Upper lobe of left lung (tissue), 6 donors: Measurements from ENCODE around the gene TMED4. TPM values are rescaled to one million over a fixed set of nuclear protein-coding genes. Genes with fewer than 3 reads are reported as not detected.

Experiments
- ATAC-seq, 2 donors: fragments of 200-7000 bp; cut with Tn5 transposase; one replicate each; pipeline ENCODE4 v1.9.1; 2022; ENCODE audit warnings: mild to moderate bottlenecking in 2 of 2, moderate library complexity in 2 of 2; ENCODE audit not compliant: low FRiP score in 2 of 2
- DNase-seq, 2 donors: peaks; one replicate each; pipeline ENCODE4 v3.0.0-alpha.2; 2019 to 2020
- H3K27ac ChIP-seq, 4 donors: fragments of 200-600 bp; sonication (generic); one replicate each; pipeline ENCODE4 v1.5.1; 2016 to 2019
- H3K27me3 ChIP-seq, 4 donors: fragments of 200-600 bp; sonication (generic); one replicate each; pipeline ENCODE4 v1.5.1; 2017 to 2019
- H3K36me3 ChIP-seq, 4 donors: fragments of 200-600 bp; sonication (generic); one replicate each; pipeline ENCODE4 v1.5.1; 2016 to 2019
- H3K4me1 ChIP-seq, 4 donors: fragments of 200-600 bp; sonication (generic); one replicate each; pipeline ENCODE4 v1.5.1; 2018 to 2019
- H3K4me3 ChIP-seq, 4 donors: fragments of 200-600 bp; sonication (generic); one replicate each; pipeline ENCODE4 v1.5.1; 2017 to 2019; ENCODE audit warnings: mild to moderate bottlenecking in 2 of 4, moderate library complexity in 1 of 4
- H3K9me3 ChIP-seq, 4 donors: fragments of 200-600 bp; sonication (generic); one replicate each; pipeline ENCODE4 v1.5.1; 2018 to 2019
- CTCF ChIP-seq, 6 experiments: fragments of 450-650 bp in 4 of 6; fragments of 200-600 bp in 2 of 6; sonication (generic) in 2 of 6; IDR thresholded peaks; one replicate each; pipeline ENCODE4 v1.5.1; 2016 to 2019; ENCODE audit warnings: antibody characterized with exemption in 6 of 6
- EP300 ChIP-seq, 4 donors: sonication (generic); formaldehyde crosslinking; IDR thresholded peaks; one replicate each; pipeline ENCODE4 v1.5.1; 2017; ENCODE audit warnings: antibody characterized with exemption in 4 of 4, control low read depth in 2 of 4
- POLR2A ChIP-seq, 4 donors: fragments of 450-650 bp; IDR thresholded peaks; one replicate each; pipeline ENCODE4 v1.5.1; 2016 to 2017; ENCODE audit warnings: antibody characterized with exemption in 4 of 4, mild to moderate bottlenecking in 2 of 4
- POLR2AphosphoS5 ChIP-seq, 2 donors: sonication (generic); formaldehyde crosslinking; IDR thresholded peaks; one replicate each; pipeline ENCODE4 v1.5.1; 2017; ENCODE audit warnings: antibody characterized with exemption in 2 of 2
- WGBS, 2 donors: methylation state at CpG; one replicate each; pipeline ENCODE4 v1.1.5; 2017 to 2018; 5-methylcytosine and 5-hydroxymethylcytosine counted together
- total RNA-seq, 6 donors: library from RNA; depleted of rRNA in 4 of 6; stranded (reverse); fragments of >200 nt in 4 of 6; gene quantifications; one replicate each; pipeline versions ENCODE4 v1.1.0 to v1.2.1, GENCODE V29; 2016 to 2021
- donor health status: DM: no; HTN: no; CAD: no; lungs with moderate emphysema.
- donor health status: DM: no; HTN: yes; CAD: no; lungs with severe emphysema.

The TMED4 gene
- total RNA-seq, 6 donors from 2014 or later, result 78.8 to 205 (median 126) TPM

GRCh38 chr7:44540592-44541027 lies 41.4 kb downstream of the TMED4 start:
- H3K27ac ChIP-seq, result no peak overlapping the region
- TF ChIP-seq POLR2A (IDR thresholded peaks at IDR 0.05) (no peak), CTCF (IDR thresholded peaks at IDR 0.05) (no peak), POLR2AphosphoS5 (IDR thresholded peaks at IDR 0.05) (no peak), EP300 (IDR thresholded peaks at IDR 0.05) (no peak)
- ATAC-seq (no peak), DNase-seq (no peak)
- H3K27me3 ChIP-seq, result no peaks in the 10 kb centered on the region
- H3K9me3 ChIP-seq, result no peaks in the 10 kb centered on the region
- H3K4me3 ChIP-seq, result no peak overlapping the region
- H3K36me3 ChIP-seq, result no peaks in the 10 kb centered on the region
- 80 to 93% methylated on average over 3 to 5 of the region's 5 CpGs for WGBS, 2 donors
- H3K4me1 ChIP-seq, result peaks cover 0 to 5% (median 0%) of the 10 kb centered on the region in 4 donors

GRCh38 chr7:44539669-44540506 lies 42.1 kb downstream of the TMED4 start:
- DNase-seq, result no peak
- Histone ChIP-seq H3K4me3 (no peak overlapping the region), H3K36me3 (no peaks in the 10 kb centered on the region), H3K27ac (no peak overlapping the region), H3K4me1 (peaks cover 0 to 5% (median 0%) of the 10 kb centered on the region in 4 donors), H3K9me3 (no peaks in the 10 kb centered on the region), H3K27me3 (no peaks in the 10 kb centered on the region)
- ATAC-seq, result no peak
- 87 to 90% methylated on average over 21 to 27 of the region's 27 CpGs for WGBS, 2 donors
- TF ChIP-seq POLR2A (IDR thresholded peaks at IDR 0.05), result no peak
- TF ChIP-seq EP300 (IDR thresholded peaks at IDR 0.05), result no peak
- no peak for TF ChIP-seq CTCF (IDR thresholded peaks at IDR 0.05)
- no peak for TF ChIP-seq POLR2AphosphoS5 (IDR thresholded peaks at IDR 0.05)

- no peak for DNase-seq
Observed at GRCh38 chr7:44538798-44539668, 43.0 kb downstream of the TMED4 start.

GRCh38 chr7:44538093-44538797 lies 43.8 kb downstream of the TMED4 start:
- no peak for ATAC-seq
- no peak for TF ChIP-seq CTCF (IDR thresholded peaks at IDR 0.05)
- no peak for TF ChIP-seq POLR2A (IDR thresholded peaks at IDR 0.05)
- TF ChIP-seq POLR2AphosphoS5 (IDR thresholded peaks at IDR 0.05), result no peak
- no peak for TF ChIP-seq EP300 (IDR thresholded peaks at IDR 0.05)
- 82 to 84% methylated on average over 14 to 17 of the region's 17 CpGs for WGBS, 2 donors

More at GRCh38 chr7:44538798-44539668, 43.0 kb downstream of the TMED4 start:
- Histone ChIP-seq H3K4me1 (peaks cover 0 to 5% (median 0%) of the 10 kb centered on the region in 4 donors), H3K36me3 (no peaks in the 10 kb centered on the region), H3K9me3 (no peaks in the 10 kb centered on the region), H3K27me3 (no peaks in the 10 kb centered on the region), H3K27ac (no peak overlapping the region), H3K4me3 (no peak overlapping the region)
- no peak for ATAC-seq
- WGBS, 2 donors, result 88 to 94% methylated on average over 12 to 31 of the region's 32 CpGs
- TF ChIP-seq EP300 (IDR thresholded peaks at IDR 0.05), result no peak

More at GRCh38 chr7:44538093-44538797, 43.8 kb downstream of the TMED4 start:
- no peaks in the 10 kb centered on the region for H3K9me3 ChIP-seq
- no peaks in the 10 kb centered on the region for H3K36me3 ChIP-seq
- no peak overlapping the region for H3K27ac ChIP-seq
- H3K4me3 ChIP-seq, result no peak overlapping the region
- DNase-seq, result no peak
- H3K27me3 ChIP-seq, result no peaks in the 10 kb centered on the region
- H3K4me1 ChIP-seq, result peaks cover 0 to 5% (median 0%) of the 10 kb centered on the region in 4 donors
